ENCODE results near the gene HHIPL1. TPM values are rescaled to one million over a fixed set of nuclear protein-coding genes. Genes with fewer than 3 reads are reported as not detected.

The HHIPL1 gene
- total RNA-seq, 1 donor from 2014 or later, result 0.32 TPM

GRCh38 chr14:99675951-99676350, 31.0 kb downstream of the HHIPL1 start:
- TF ChIP-seq CTCF (IDR thresholded peaks at IDR 0.05) (no peak), EZH2phosphoT487 (IDR thresholded peaks at IDR 0.05) (no peak), EZH2 (IDR thresholded peaks at IDR 0.05) (no peak)
- Histone ChIP-seq H3K79me2 (ENCODE audit: low read depth) (no peaks in the 10 kb centered on the region), H3K27me3 (no peaks in the 10 kb centered on the region), H3F3A (ENCODE audit: low read depth) (peaks cover 24% of the 10 kb centered on the region), H3K9me3 (ENCODE audit: low read depth) (no peaks in the 10 kb centered on the region), H2AFZ (replicated peaks) (no peak overlapping the region), H3K4me1 (peaks cover 22% of the 10 kb centered on the region), H3K27ac (no peak overlapping the region), H3K4me3 (no peak overlapping the region), H3K9ac (no peak overlapping the region), H4K20me1 (ENCODE audit: low read depth) (no peaks in the 10 kb centered on the region), H3K36me3 (no peaks in the 10 kb centered on the region), H3K4me2 (no peak overlapping the region)
- Mint-ChIP-seq H3K27me3 (ENCODE audit: insufficient read depth, low read depth) (peaks cover 4% of the 10 kb centered on the region), H3K4me3 (peak overlapping the region; percentile 65), H3K36me3 (peaks cover 5% of the 10 kb centered on the region), H3K9me3 (peaks cover 12% of the 10 kb centered on the region), H3K27ac (peak overlapping the region; percentile 94), H3K4me1 (peaks cover 27% of the 10 kb centered on the region)
- no peak for DNase-seq (ENCODE audit: low spot score)

GRCh38 chr14:99676657-99677056, 31.7 kb downstream of the HHIPL1 start:
- no peak overlapping the region for H3K9ac ChIP-seq
- peaks cover 16% of the 10 kb centered on the region for H3K4me1 ChIP-seq
- peaks cover 20% of the 10 kb centered on the region for H3K4me1 Mint-ChIP-seq
- H3K27me3 ChIP-seq, result no peaks in the 10 kb centered on the region
- H3K79me2 ChIP-seq (ENCODE audit: low read depth), result no peaks in the 10 kb centered on the region
- peaks cover 12% of the 10 kb centered on the region for H3K9me3 Mint-ChIP-seq
- H3K27me3 Mint-ChIP-seq (ENCODE audit: insufficient read depth, low read depth), result peaks cover 4% of the 10 kb centered on the region
- no peak overlapping the region for H3K4me3 ChIP-seq
- H3K4me3 Mint-ChIP-seq, result no peak overlapping the region
- no peak overlapping the region for H2AFZ ChIP-seq (replicated peaks)
- DNase-seq (ENCODE audit: low spot score), result no peak
- peaks cover 5% of the 10 kb centered on the region for H3K36me3 Mint-ChIP-seq
- no peak overlapping the region for H3K27ac ChIP-seq
- H3F3A ChIP-seq (ENCODE audit: low read depth), result peaks cover 17% of the 10 kb centered on the region
- no peaks in the 10 kb centered on the region for H3K9me3 ChIP-seq (ENCODE audit: low read depth)
- H3K4me2 ChIP-seq, result no peak overlapping the region
- H3K27ac Mint-ChIP-seq, result no peak overlapping the region
- H3K36me3 ChIP-seq, result no peaks in the 10 kb centered on the region
- H4K20me1 ChIP-seq (ENCODE audit: low read depth), result no peaks in the 10 kb centered on the region
- TF ChIP-seq CTCF (IDR thresholded peaks at IDR 0.05), result no peak
- no peak for TF ChIP-seq EZH2 (IDR thresholded peaks at IDR 0.05)
- TF ChIP-seq EZH2phosphoT487 (IDR thresholded peaks at IDR 0.05), result no peak

- H3K4me3 ChIP-seq, result no peak overlapping the region
- Mint-ChIP-seq H3K4me1 (peaks cover 16% of the 10 kb centered on the region), H3K4me3 (no peak overlapping the region), H3K36me3 (peaks cover 5% of the 10 kb centered on the region), H3K9me3 (peaks cover 12% of the 10 kb centered on the region), H3K27ac (no peak overlapping the region), H3K27me3 (ENCODE audit: insufficient read depth, low read depth) (peaks cover 4% of the 10 kb centered on the region)
- no peak overlapping the region for H3K9ac ChIP-seq
- no peak overlapping the region for H3K4me2 ChIP-seq
- no peak overlapping the region for H3K27ac ChIP-seq
- H3K27me3 ChIP-seq, result no peaks in the 10 kb centered on the region
- no peaks in the 10 kb centered on the region for H3K36me3 ChIP-seq
- no peak for TF ChIP-seq EZH2 (IDR thresholded peaks at IDR 0.05)
- TF ChIP-seq EZH2phosphoT487 (IDR thresholded peaks at IDR 0.05), result no peak
- TF ChIP-seq CTCF (IDR thresholded peaks at IDR 0.05), result no peak
- no peaks in the 10 kb centered on the region for H4K20me1 ChIP-seq (ENCODE audit: low read depth)
- no peaks in the 10 kb centered on the region for H3K9me3 ChIP-seq (ENCODE audit: low read depth)
- H2AFZ ChIP-seq (replicated peaks), result no peak overlapping the region
- H3K79me2 ChIP-seq (ENCODE audit: low read depth), result no peaks in the 10 kb centered on the region
- no peak for DNase-seq (ENCODE audit: low spot score)
- H3F3A ChIP-seq (ENCODE audit: low read depth), result peaks cover 8% of the 10 kb centered on the region
- peaks cover 8% of the 10 kb centered on the region for H3K4me1 ChIP-seq
Measured at GRCh38 chr14:99677231-99678140, 32.6 kb downstream of the HHIPL1 start.
